ENCODE results near the gene VAV3. TPM values are rescaled to one million over a fixed set of nuclear protein-coding genes. Genes with fewer than 3 reads are reported as not detected.

Gene VAV3
- total RNA-seq, 1 donor from 2014 or later = 12.3 TPM

- no peaks in the 10 kb centered on the region for H3K27me3 Mint-ChIP-seq
- H3K4me1 Mint-ChIP-seq (ENCODE audit: unreplicated experiment) = peaks cover 3% of the 10 kb centered on the region
- DNase-seq (ENCODE audit: extremely low spot score, unreplicated experiment) = no peak
- no peaks in the 10 kb centered on the region for H3K36me3 Mint-ChIP-seq
- no peak for TF ChIP-seq CTCF (conservative IDR thresholded peaks at IDR 0.05)
- no peak overlapping the region for H3K4me3 Mint-ChIP-seq
- no peak overlapping the region for H3K27ac Mint-ChIP-seq
- no peaks in the 10 kb centered on the region for H3K9me3 Mint-ChIP-seq
Observed at GRCh38 chr1:107548276-107548675, 416.7 kb downstream of the VAV3 start.

- H3K27me3 Mint-ChIP-seq = no peaks in the 10 kb centered on the region
- H3K9me3 Mint-ChIP-seq = no peaks in the 10 kb centered on the region
- H3K27ac Mint-ChIP-seq = no peak overlapping the region
- no peak for DNase-seq (ENCODE audit: extremely low spot score, unreplicated experiment)
- peaks cover 3% of the 10 kb centered on the region for H3K4me1 Mint-ChIP-seq (ENCODE audit: unreplicated experiment)
- TF ChIP-seq CTCF (conservative IDR thresholded peaks at IDR 0.05) = no peak
- no peaks in the 10 kb centered on the region for H3K36me3 Mint-ChIP-seq
- no peak overlapping the region for H3K4me3 Mint-ChIP-seq
Observed at GRCh38 chr1:107547363-107548155, 417.4 kb downstream of the VAV3 start.

- DNase-seq (ENCODE audit: extremely low spot score, unreplicated experiment) = no peak
- no peaks in the 10 kb centered on the region for H3K27me3 Mint-ChIP-seq
- H3K4me3 Mint-ChIP-seq = no peak overlapping the region
- H3K4me1 Mint-ChIP-seq (ENCODE audit: unreplicated experiment) = peaks cover 3% of the 10 kb centered on the region
- no peaks in the 10 kb centered on the region for H3K36me3 Mint-ChIP-seq
- no peak for TF ChIP-seq CTCF (conservative IDR thresholded peaks at IDR 0.05)
- H3K27ac Mint-ChIP-seq = no peak overlapping the region
- H3K9me3 Mint-ChIP-seq = no peaks in the 10 kb centered on the region
Observed at GRCh38 chr1:107546576-107546975, 418.4 kb downstream of the VAV3 start.

GRCh38 chr1:107545879-107546278 is 419.1 kb downstream of the VAV3 start:
- Mint-ChIP-seq H3K27ac (no peak overlapping the region), H3K27me3 (no peaks in the 10 kb centered on the region), H3K36me3 (no peaks in the 10 kb centered on the region), H3K4me3 (no peak overlapping the region), H3K4me1 (ENCODE audit: unreplicated experiment) (peaks cover 3% of the 10 kb centered on the region), H3K9me3 (no peaks in the 10 kb centered on the region)
- DNase-seq (ENCODE audit: extremely low spot score, unreplicated experiment) = no peak
- TF ChIP-seq CTCF (conservative IDR thresholded peaks at IDR 0.05) = no peak

GRCh38 chr1:107545056-107545577 is 419.9 kb downstream of the VAV3 start:
- H3K4me1 Mint-ChIP-seq (ENCODE audit: unreplicated experiment) = peaks cover 3% of the 10 kb centered on the region
- H3K27ac Mint-ChIP-seq = no peak overlapping the region
- TF ChIP-seq CTCF (conservative IDR thresholded peaks at IDR 0.05) = no peak
- H3K4me3 Mint-ChIP-seq = no peak overlapping the region
- H3K9me3 Mint-ChIP-seq = no peaks in the 10 kb centered on the region
- DNase-seq (ENCODE audit: extremely low spot score, unreplicated experiment) = no peak
- no peaks in the 10 kb centered on the region for H3K36me3 Mint-ChIP-seq
- no peaks in the 10 kb centered on the region for H3K27me3 Mint-ChIP-seq
